GM19463 (cell line): ENCODE data around the gene CRLF3.
"Not testable (repeated sequence)": the region's sequence is repeated elsewhere in the genome, so short reads cannot be mapped to it uniquely, and the experiment has no call there.

Experiments
- ATAC-seq: cut with Tn5 transposase; IDR thresholded peaks from one replicate; pipeline ENCODE4 v1.9.1; 2021; ENCODE audit warnings: mild to moderate bottlenecking, moderate library complexity; ENCODE audit not compliant: unreplicated experiment

CRLF3 gene, protein sequence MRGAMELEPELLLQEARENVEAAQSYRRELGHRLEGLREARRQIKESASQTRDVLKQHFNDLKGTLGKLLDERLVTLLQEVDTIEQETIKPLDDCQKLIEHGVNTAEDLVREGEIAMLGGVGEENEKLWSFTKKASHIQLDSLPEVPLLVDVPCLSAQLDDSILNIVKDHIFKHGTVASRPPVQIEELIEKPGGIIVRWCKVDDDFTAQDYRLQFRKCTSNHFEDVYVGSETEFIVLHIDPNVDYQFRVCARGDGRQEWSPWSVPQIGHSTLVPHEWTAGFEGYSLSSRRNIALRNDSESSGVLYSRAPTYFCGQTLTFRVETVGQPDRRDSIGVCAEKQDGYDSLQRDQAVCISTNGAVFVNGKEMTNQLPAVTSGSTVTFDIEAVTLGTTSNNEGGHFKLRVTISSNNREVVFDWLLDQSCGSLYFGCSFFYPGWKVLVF

DNA sequence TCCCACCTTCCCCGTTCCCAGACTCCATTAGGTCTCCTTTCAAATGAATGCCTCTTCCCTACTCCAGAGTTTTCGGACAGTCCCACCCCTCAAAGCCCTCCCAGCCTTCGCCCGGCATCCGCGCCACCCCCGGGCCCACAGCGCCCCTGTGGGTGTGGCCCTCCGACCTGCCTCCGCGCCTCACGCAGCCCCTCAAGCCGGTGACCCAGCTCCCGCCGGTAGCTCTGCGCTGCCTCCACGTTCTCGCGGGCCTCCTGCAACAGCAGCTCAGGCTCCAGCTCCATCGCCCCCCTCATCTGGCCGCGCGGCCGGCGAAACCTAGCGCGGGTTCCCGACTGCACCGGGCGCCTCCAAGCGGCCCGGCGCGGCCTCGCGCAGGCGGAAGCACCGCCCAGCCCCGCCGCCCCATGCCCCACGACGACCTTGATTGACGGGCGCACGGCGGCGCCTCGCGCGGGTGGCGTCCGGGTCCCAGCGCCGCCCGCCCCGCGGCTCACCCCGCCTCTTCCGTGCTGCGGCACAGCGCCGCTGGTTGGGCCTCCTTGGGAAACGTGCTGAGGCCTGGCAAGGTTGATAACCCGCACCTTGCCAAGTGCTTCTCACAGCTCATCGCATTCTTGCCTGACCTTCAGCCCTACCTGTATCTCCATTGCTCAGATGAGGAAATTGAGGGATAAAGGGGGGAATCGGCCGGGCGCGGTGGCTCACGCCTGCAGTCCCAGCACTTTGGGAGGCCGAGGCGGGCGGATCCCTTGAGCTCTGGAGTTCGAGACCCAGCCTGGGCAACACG, at the start of gene CRLF3:
TSS of gene CRLF3 (minus strand) at position 337 of the 790 bp plus-strand sequence. CDS start at position 296, 41 bp downstream.
- peak; percentile 92 for ATAC-seq

DNA sequence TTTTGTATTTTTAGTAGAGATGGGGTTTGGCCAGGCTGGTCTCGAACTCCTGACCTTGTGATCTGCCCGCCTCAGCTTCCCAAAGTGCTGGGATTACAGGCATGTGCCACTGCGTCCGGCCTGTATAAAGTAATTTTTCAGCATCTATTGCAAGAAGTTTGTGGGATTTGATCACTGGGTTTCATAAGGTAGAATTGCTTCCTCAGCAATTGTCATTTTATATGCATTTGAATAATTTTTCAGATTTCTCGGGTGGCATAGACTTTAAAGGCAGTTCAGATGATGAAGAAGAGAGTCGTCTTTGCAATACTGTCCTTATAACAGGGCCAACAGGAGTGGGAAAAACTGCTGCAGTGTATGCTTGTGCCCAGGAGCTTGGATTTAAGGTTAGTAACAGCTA, 44.5 kb upstream of the CRLF3 start:
- no peak for ATAC-seq

DNA sequence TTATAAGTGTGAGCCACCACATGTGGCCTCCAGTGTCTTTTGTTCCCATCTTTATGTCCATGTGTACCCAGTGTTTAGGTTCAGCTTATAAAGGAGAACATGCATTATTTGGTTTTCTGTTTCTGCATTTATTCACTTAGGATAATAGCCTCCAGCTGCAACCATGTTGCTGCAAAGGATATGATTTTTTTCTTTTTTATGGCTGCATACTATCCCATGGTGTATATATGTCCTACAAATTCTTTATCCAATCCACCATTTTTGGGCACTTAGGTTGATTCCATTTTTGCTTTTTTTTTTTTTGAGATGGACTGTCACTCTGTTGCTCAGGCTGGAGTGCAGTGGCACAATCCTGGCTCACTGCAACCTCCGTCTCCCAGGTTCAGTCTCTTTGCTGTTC, 40.1 kb upstream of the CRLF3 start:
- no peak for ATAC-seq

DNA sequence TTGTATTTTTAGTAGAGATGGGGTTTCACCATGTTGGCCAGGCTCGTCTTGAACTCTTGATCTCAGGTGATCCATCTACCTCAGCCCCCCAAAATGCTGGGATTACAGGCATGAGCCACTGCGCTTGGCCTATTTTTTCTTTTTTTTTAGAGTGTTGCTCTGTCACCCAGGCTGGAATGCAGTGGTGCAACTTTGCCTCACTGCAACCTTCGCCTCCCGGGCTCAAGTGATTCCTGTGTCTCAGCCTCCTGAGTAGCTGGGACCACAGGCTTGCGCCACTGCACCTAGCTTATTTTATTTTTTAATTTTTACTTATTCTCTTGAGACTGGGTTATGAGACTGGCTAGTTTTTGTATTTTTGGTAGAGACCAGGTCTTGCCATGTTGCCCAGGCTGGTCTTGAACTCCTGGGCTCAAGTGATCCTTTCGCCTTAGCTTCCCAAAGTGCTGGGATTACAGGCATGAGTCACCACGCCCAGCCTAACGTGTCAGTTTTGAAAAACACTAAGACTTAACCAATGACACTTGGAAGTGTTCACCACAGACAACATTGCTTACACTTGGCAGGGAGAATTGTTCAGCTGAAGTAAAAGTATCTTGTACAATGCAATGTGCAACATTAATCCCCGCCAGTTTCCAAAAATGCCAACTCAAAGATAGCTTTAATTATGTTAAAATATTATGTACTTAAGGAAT, 34.2 kb upstream of the CRLF3 start:
- ATAC-seq: no peak

DNA sequence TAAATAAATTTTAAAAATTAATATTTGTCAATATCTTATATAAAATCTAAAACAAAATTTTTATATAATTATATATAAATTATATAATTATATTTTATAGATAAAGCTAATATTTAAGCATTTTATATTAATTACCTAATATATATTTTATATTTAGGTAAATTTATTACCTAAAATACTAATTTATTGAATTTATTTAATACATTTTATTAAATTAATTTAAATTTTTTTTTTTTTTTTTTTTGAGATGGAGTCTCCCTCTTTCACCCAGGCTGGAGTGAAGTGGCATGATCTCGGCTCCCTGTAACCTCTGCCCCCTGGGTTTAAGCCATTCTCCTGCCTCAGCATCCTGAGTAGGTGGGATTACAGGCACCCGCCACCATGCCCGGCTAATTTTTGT, 29.7 kb upstream of the CRLF3 start:
- ATAC-seq: no peak

DNA sequence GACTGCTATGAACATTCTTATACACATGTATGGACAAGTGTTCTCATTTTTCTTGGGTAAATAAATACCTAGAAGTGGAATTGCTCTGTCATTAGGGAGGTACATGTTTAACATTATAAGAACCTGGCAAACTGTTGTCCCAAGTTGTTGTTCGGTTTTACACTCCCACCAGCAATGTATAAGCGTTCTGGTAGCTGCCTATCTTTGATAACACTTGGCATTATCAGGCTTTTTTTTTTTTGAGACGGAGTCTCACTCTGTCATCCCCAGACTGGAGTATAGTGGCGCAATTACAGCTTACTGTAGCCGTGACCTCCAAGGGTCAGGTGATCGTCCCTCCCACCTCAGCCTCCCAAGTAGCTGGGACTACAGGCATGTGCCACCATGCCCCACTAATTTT, 23.5 kb upstream of the CRLF3 start:
- no peak for ATAC-seq

DNA sequence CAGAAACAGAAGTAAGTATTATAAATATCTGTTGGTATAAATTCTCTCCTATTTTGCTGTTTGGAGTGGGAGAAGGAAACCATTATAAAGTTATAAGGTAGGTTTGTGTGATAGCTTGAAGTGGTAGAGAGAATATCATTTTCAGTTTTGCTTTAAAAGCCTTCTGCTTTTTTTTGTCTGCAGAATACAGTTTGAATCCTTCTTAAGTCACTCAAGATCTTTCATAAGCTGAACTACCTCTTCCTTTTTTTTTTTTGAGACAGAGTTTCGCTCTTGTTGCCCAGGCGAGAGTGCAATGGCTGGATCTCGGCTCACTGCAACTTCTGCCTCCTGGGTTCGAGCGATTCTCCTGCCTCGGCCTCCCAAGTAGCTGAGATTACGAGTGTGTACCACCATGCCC, 16.3 kb upstream of the CRLF3 start:
- ATAC-seq: no peak

DNA sequence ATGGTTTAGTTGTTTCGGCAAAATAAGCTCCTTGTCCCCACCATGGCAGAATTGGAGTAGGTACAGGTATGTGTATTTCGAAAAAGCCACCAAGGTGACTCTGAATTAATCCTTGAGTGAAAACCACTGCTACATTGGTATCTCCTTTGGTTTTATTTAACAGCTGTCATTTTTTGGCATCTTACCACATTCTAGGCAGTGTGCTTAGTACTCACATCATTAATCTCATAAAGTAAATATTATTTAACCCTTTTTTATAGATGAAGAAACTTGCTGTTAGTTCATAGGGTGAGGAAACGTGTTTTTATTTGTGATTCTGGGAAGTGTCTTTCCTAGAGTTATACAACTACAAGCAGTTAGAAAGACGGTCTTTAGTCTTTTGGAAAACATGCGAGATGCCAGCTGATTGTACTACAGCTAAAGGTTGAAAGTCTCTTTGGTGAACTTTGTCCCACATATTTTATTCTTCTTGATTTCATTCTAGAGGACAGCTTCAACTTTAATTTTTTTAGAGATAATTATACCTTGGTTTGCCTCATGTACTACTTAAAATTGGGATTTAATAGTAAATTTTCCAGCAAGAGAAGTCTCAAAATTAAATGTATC, 13.8 kb upstream of the CRLF3 start:
- ATAC-seq: no peak

DNA sequence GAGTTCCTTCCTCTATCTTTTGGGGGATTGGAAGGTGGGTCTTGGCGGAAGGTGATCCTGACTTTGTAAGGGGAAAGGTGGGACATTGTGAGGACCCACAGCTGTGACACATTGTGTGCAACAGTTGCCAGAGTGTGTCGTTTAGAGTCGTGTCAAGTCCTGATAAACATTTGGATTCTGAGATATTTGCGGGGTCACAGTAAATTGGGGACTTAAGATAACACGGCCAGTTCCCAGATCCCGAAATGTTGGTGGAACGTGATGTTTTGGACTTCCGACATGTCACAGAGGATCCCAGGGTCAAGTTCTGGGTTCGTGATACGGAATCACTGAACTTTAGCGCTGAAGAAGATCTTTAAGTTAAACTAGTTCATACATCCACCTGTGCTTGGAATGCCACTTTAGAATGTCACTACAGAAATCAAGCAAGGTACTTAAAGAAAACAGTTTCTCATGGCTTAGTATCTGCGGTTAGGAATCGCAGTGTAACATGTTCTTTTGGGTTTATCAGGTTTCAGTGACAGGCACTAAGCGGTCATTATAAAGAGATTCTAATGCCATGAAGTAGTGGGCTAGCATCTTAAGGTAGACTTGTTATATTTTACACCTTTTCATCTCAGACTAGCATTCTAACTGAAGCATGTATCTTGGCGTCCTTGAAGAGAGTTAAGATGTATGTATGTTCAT, 8.1 kb upstream of the CRLF3 start:
- no peak for ATAC-seq

DNA sequence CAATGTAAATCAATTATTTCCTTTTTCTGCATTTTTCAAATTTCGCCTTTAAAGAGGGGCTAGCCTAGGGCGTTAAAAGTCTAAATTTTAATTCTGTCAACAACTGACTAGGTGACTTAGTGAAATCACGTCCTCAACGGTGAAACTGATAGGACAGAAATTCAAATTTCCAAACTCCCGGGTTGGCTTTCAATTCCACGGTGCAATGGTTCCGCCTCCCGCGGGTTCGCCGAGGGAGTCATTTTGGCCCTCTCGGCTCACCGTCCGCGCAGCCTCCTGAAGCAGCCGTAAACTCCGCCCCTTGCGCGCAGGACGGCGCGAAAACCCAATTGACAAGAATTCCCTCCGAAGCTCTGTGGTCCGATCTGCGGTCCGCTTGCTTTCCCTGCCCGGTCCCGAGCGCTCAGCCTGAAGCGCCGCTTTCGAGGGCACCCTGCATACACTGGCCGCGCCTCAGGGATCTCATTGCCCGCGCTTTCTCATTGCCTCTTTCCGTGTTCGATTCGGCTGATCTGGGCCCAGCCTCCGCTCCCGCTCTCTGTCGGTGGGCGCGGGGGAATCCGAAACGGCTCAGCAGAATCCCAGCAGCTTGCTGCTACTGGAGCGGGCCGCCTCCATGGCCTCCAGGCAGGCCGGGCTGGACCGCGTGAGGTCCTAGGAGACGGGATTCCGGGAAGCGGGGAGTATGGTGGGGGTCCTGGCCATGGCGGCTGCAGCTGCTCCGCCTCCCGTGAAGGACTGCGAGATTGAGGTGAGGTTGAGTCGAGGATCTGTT, 7.4 kb upstream of the CRLF3 start, which contains the start of gene ATAD5:
TSS of gene ATAD5 (plus strand) at position 304 of the 775 bp plus-strand sequence. CDS start at position 686, 382 bp downstream.
- ATAC-seq: peak; percentile 66

DNA sequence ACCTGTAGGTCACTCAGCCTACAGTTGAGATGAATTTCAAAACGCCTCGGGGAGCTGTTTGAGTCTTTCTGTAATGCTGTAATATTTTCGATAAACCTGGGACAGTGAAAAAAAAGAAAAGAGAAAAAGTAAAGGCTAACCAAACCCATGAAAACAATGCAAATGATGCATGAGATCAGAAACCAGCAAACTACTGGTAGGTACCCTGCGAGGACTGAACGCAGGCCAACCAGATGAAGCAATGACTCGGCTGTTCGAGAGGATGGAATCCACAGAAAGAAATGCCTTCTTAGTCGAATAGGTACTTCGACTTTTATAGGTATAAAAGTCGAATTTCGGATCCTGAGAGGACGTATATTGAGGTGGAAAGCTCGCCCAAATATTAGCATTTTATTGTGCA, 6.8 kb upstream of the CRLF3 start:
- no peak for ATAC-seq

DNA sequence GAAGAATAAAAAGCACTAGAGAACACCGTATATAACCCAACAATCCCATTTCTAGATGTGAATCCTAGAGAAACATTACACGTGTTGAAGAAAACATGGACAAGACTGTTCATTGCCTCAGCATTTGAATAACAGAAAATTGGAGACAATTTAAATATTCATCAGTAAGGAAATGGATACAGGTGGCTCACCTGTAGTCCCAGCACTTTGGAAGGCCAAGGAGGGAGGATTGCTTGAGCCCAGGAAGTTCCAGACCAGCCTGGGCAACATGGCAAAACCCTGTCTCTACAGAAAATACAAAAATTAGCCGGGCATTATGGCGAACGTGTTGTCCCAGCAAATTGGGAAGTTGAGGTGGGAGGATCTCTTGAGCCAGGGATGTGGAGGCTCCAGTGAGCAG, 4.5 kb upstream of the CRLF3 start:
- no peak for ATAC-seq

DNA sequence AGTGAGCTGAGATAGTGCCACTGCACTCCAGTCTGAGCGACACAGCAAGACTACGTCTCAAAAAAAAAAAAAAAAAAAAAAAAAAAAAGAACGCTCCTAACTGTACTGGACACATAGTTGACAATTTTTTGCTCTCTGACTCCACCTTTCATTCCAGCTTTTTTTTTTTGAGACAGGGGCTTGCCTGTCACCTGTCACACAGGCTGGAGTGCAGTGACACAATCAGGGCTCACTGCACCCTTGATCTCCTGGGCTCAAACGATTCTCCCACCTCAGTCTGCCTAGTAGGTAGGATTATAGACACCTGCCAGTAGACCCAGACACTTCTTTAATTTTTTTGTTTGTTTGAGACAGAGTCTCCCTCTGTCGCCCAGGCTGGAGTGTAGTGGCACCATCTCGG, 2.6 kb upstream of the CRLF3 start:
- ATAC-seq: no peak

DNA sequence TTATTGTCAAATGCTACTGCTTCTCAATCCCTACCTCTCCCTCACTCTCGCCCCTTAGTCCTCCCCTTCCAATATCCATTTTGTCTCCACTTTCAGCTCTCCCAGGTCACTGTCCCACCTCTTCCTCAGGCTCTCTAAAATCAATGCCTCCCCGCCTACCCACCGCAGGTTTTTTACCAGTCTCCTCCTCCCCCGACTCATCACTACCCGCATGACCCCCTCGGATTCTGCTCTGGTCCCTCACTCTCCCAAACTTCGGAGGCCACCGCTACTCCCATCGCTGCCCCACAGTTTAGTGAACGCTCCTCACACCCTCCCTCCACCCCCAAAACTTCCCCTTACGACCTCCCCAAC, 513 bp downstream of the CRLF3 start:
- no peak for ATAC-seq

DNA sequence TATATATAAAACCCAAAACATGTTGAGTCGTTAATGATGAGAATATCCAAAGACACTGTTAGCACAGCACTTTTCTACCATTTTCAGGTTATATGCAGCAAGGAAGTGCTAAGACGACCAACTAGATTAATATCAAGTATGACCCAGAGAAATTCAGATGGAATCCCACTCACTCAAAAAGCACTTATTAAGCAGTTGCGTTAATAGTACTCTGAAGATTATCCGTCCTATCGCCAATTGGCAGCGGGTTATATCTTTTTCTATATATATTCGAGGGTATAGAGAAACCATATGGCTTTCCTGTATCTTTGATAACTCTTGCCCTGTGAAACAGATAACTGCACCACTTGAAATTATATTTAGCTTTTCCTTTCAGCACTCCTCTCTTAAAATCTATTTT, 1.1 kb downstream of the CRLF3 start:
- no peak for ATAC-seq

DNA sequence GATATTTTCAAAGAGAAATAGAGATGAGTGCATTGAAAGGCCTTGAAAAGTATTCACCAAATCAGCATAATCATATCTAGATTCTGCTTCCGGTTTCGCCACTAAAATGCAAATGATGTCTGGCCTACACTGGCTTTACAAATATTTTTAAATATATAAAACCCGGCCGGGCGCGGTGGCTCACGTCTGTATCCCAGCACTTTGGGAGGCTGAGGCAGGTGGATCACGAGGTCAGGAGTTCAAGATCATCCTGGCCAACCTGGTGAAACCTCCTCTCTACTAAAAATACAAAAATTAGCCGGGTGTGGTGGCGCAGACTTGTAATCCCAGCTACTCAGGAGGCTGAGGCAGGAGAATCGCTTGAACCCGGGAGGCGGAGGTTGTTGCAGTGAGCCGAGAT, 1.6 kb downstream of the CRLF3 start:
- ATAC-seq: not testable (repeated sequence)

DNA sequence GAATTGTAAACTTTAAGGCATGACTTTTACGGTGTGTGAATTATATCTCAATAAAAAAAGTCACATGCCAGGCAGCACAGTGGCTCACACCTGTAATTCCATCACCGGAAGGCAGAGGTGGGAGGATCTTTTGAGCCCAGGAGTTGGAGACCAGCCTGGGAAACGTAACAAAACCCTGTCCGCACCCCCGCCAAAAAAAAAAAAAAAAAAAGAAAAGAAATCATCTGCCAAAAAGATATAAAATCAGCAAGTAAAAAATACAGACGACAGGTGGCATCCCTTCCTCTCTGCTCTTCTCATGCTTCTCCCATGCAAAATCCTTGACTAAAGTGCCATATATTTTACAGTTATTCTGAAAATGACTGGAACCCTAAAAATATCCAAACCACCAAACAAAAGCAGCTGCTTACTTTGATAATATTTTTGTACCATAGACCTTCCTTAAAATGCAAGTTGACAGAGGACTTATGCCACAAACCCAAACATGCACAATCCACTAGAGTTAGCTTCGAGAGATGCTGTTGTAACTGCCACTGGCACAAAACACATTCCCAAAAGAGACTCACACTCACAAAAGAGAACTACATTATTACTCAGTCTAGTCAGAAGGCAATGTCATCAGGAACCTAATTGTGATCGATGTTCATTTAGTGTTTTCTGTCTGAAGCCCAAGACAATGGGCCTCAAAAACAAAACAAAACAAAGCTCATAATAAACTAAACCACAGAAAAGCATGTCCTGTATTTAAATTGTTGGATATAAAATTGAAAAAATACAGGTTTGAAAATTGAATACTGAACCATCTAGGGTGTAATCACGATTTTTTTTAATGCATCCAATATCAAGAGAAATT, 2.4 kb downstream of the CRLF3 start:
- ATAC-seq: no peak

DNA sequence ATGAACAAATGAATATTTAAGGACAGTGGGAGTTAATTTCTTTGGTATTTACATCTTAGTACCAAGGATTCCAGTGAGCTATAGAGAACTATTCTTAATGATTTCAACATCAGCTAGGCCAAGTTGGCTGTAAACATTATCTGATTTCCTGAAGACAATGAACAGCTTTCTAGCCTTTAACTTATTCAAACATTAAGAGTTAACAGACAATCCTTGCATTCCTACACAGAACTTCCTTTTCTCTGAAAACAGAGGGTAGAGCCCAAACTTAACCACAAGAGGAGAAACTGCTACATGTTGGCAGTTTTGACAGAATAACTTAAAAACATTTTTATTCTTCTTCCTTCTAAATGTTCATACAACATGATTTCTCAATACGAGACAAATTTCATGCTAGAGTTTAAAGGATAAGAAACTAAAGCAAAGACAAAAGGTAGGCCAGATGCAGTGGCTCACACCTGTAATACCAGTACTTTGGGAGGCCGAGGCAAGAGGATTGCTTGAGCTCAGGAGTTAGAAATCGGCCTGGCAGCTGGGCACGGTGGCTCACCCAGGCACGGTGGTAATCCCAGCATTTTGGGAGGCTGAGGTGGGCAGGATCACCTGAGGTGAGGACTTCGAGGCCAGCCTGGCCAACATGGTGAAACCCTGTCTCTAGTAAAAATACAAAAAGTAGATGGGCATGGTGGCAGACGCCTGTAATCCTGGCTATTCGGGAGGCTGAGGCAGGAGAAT, 4.4 kb downstream of the CRLF3 start:
- no peak for ATAC-seq
